ENCODE measurements around the gene HSPD1.

- TF ChIP-seq, protein P1, sequence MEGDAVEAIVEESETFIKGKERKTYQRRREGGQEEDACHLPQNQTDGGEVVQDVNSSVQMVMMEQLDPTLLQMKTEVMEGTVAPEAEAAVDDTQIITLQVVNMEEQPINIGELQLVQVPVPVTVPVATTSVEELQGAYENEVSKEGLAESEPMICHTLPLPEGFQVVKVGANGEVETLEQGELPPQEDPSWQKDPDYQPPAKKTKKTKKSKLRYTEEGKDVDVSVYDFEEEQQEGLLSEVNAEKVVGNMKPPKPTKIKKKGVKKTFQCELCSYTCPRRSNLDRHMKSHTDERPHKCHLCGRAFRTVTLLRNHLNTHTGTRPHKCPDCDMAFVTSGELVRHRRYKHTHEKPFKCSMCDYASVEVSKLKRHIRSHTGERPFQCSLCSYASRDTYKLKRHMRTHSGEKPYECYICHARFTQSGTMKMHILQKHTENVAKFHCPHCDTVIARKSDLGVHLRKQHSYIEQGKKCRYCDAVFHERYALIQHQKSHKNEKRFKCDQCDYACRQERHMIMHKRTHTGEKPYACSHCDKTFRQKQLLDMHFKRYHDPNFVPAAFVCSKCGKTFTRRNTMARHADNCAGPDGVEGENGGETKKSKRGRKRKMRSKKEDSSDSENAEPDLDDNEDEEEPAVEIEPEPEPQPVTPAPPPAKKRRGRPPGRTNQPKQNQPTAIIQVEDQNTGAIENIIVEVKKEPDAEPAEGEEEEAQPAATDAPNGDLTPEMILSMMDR (IDR thresholded peaks at IDR 0.05), result no peak
- TF ChIP-seq POLR2A (IDR thresholded peaks at IDR 0.05) (no peak), POLR2AphosphoS5 (IDR thresholded peaks at IDR 0.05) (no peak)
Observed at GRCh38 chr2:197446844-197447243, 52.8 kb downstream of the HSPD1 start.
